NCI-H526 (cell line): ENCODE measurements around the gene SLC5A11.
"Not testable (repeated sequence)": the region's sequence is repeated elsewhere in the genome, so short reads cannot be mapped to it uniquely, and the experiment has no call there.

Experiments used
- DNase-seq, 2 experiments: peaks; one replicate each; lab custom pipeline; 2025; lab: John Stamatoyannopoulos, UW

Gene SLC5A11

GRCh38 chr16:24845726-24846547 lies at the start of gene SLC5A11:
TSS of gene SLC5A11 (plus strand) at chr16:24845963. CDS start at chr16:24858644, 12,681 bp downstream.
- DNase-seq = no peak

GRCh38 chr16:24800586-24800985 lies 45.2 kb upstream of the SLC5A11 start:
- no peak for DNase-seq

- peak in 1 of 2 experiments; percentile 38 for DNase-seq
Observed at GRCh38 chr16:24801761-24802302, 43.9 kb upstream of the SLC5A11 start.

- no peak for DNase-seq
Observed at GRCh38 chr16:24805484-24805883, 40.3 kb upstream of the SLC5A11 start.

- DNase-seq = no peak
Observed at GRCh38 chr16:24807301-24807700, 38.5 kb upstream of the SLC5A11 start.

- no peak for DNase-seq
Observed at GRCh38 chr16:24810951-24811843, 34.6 kb upstream of the SLC5A11 start.

GRCh38 chr16:24812813-24813212 lies 33.0 kb upstream of the SLC5A11 start:
- not testable (repeated sequence) for DNase-seq

- no peak for DNase-seq
Observed at GRCh38 chr16:24815021-24815420, 30.7 kb upstream of the SLC5A11 start.

GRCh38 chr16:24816688-24817087 lies 29.1 kb upstream of the SLC5A11 start:
- no peak for DNase-seq

GRCh38 chr16:24819462-24820040 lies 26.2 kb upstream of the SLC5A11 start:
- DNase-seq = no peak

GRCh38 chr16:24820522-24820921 lies 25.2 kb upstream of the SLC5A11 start:
- no peak for DNase-seq

- no peak for DNase-seq
Observed at GRCh38 chr16:24821129-24821528, 24.6 kb upstream of the SLC5A11 start.

- DNase-seq = no peak
Observed at GRCh38 chr16:24822542-24822941, 23.2 kb upstream of the SLC5A11 start.

- no peak for DNase-seq
Observed at GRCh38 chr16:24822974-24823373, 22.8 kb upstream of the SLC5A11 start.

GRCh38 chr16:24825696-24826095 lies 20.1 kb upstream of the SLC5A11 start:
- no peak for DNase-seq

GRCh38 chr16:24826096-24826690 lies 19.6 kb upstream of the SLC5A11 start:
- no peak for DNase-seq

GRCh38 chr16:24826817-24827566 lies 18.8 kb upstream of the SLC5A11 start:
- DNase-seq = no peak

GRCh38 chr16:24829153-24829552 lies 16.6 kb upstream of the SLC5A11 start:
- DNase-seq = no peak

GRCh38 chr16:24833352-24833751 lies 12.4 kb upstream of the SLC5A11 start:
- no peak for DNase-seq

- peak; percentile 9 to 45 for DNase-seq
Observed at GRCh38 chr16:24834459-24835335, 11.1 kb upstream of the SLC5A11 start.
